ENCODE measurements around the gene SEPTIN7.
"Not testable (repeated sequence)": the region's sequence is repeated elsewhere in the genome, so short reads cannot be mapped to it uniquely, and the experiment has no call there.

Gene SEPTIN7

DNA sequence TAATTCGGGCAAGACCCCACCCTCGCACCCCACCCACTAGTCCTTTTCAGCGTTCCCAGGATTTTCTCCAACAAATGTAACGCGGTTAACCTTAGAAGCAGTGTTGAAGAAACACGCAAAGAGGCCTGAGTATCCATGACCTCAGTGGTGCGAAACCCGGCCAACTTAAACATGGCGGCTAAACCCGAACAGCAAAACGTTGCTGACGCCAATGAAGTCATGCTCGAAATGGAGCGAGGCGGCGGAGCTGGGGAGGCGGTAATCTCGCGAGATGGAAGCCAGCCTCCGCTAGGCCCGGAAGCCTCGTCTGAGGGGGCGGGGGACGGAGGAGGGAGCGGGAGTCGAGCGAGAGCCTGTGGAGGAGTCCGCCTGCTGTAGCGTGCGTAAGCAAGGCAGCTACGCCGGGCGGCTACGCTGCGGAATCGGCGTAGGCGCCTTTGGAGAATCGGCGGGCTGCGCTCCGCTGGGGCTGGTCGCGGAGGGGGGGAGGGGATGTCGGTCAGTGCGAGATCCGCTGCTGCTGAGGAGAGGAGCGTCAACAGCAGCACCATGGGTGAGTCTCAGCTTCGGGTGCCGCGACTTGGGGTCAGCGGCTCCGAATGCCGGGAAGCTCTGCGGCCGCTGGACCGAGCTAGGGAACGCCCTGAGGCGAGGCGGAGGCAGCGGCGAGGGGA is at the start of gene SEPTIN7:
TSS of gene SEPTIN7 (plus strand) at position 340 of the 674 bp plus-strand sequence. CDS start at position 493, 153 bp downstream.
- DNase-seq, result peak; percentile 98

GRCh38 chr7:35752742-35753141 is 48.1 kb upstream of the SEPTIN7 start:
- DNase-seq, result no peak

DNA sequence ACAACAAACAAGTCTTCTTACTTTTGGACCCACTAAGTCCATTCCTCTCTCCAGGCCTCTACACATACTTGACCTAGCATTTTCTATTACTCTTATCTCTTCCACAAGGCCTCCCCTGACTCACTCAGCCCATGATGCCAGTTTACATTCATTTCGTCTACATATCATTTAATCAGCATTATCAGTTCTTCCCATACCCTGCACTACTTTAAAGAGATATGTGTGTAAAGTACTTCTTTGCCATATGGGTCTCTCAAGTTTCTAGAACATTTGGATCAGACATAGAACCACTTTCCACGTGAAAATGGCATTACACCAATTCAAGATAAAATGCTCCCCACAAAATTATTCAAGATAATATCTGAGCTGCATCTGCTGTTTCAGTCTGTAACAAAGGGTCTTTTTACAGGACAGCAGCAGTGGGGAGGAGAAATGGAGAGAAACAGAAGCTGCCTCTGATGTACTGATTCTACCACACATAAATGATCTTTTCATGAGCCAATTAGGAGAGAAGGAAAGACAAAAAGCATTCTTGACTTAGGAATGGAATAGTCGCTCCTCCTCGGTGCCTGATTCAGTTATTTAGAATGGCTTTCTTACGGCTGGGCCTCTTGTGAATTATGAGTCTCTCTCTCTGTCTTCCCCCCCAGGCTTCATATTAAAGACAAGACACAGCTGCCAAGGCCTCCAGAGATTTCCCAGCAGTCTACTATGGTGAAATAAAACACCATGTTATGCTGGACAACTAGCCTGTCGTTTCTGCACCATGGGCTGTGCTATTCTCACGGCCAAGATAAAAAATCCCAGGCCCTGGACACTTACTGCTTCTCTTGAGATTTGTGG is 46.9 kb upstream of the SEPTIN7 start:
- DNase-seq, result no peak

- no peak for DNase-seq
These were observed 46.1 kb upstream of the SEPTIN7 start for GRCh38 chr7:35754741-35755140.

DNA sequence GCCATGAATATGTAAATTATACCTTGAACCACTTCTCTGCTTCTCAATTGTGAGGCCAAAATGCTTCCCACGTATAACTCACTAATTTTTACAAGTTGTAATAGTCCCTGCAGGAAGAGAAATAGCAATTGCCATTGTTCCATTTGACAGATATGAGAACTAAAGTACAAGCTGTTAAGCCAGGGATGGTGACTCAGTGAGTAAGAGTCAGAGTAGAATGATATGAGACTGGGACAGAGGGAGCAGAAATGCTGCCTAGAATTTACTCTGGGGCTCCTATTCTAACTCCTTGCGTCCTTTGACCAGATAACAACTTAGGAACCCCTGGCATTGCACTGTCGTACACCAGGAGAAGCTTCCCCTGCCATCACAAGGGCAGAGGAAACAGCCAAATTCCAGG is 45.1 kb upstream of the SEPTIN7 start:
- DNase-seq, result no peak

GRCh38 chr7:35756453-35756852 is 44.4 kb upstream of the SEPTIN7 start:
- DNase-seq, result not testable (repeated sequence)

GRCh38 chr7:35757574-35757973 is 43.3 kb upstream of the SEPTIN7 start:
- no peak for DNase-seq

DNA sequence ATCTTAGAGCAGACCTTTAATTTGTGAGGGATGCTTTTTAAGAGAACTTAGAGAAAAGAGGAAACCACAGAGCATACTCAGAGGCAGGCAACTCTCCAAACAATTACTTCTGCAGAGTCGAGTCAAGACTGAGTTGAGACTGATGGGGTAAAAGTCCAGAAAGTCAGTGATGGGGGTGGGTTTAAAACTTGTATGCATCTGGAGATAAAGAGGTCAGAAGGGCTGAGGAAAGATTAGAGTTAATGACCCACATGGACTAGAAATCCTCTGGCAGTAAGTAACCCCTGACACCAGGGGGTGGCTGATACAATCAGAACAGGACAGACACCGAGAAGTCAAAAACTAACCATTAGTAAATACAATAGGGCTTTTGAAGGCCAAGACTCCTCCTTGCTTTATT is 42.4 kb upstream of the SEPTIN7 start:
- DNase-seq, result no peak

DNA sequence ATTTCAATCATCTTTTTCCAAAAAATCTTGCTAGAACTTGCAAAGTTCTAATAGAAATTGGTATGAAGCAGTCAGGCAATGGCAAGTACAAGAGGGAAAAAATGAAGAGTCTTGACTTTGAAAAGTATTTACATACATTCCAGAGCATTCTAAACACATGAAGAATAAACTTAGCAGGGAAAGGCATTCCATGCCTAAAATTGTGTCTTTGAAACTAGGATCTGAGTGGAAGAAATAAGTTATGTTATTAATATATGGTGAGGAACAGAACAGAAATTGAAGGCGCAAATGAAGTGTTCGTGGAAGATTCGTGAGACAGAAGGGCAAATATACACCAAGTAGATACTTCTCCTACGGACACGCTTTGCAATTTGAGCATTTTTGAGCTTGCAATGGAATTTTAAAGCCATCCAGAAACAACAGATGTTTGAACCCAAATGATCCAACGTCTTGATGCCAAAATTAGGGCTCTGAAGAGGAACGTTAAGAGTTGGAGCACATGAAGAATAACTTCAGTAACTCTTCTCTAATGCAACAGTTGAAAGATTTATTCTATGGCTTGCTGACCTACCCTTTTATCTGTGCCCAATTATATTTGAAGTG is 40.6 kb upstream of the SEPTIN7 start:
- no peak for DNase-seq

GRCh38 chr7:35761871-35762677 is 38.8 kb upstream of the SEPTIN7 start:
- DNase-seq, result no peak

GRCh38 chr7:35762781-35763180 is 38.1 kb upstream of the SEPTIN7 start:
- DNase-seq, result no peak

DNA sequence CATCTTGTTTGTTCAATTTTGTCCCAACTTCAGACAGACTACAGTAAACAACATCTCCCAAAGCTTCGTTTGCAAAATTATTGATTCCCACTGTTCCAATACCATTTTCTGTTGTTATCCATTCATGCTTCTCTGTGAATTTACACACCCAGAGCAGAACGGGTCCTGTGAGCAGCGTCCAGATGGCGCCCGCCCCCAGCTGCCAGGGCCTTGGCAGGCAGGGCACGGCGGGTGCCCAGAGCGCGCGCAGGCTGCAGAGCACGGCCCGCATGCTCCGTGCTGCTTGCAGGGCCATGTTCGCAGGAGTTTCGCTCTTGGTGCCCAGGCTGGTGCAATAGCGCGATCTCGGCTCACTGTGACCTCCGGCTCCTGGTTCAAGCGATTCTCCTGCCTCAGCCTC is 32.5 kb upstream of the SEPTIN7 start:
- DNase-seq, result no peak

DNA sequence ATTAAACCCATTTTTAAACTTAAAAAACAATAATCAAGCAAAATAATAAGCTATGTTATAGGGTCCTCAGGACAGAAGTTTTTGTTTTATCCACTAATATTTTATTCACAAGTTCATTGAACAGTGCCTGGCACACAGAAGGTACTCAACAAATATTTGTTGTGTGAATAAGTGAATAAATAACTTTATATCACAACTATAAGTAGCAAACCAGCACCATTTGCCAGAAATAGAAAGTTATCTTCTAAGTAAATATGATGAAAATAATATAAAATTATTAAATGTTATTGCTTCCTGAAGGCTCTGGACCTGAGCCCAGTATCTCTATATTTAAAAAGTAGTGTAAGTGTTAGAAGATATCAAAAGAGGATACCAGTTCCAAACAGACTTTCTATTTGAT is 29.1 kb upstream of the SEPTIN7 start:
- DNase-seq, result no peak

DNA sequence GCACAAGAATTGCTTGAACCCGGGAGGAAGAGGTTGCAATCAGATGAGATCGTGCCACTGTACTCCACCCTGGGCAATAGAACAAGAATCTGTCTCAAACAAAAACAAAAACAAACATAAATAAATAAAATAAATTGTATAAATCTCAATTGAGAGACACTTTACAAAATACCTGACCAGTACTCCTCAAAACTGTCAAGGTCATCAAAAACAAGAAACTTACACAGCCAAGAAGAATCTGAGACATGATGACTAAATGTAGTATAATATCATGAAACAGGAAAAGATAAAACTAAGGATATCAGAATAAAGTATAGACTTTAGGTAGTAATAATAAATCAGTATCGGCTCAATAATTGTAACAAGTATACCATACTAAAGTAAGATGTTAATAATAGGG is 26.9 kb upstream of the SEPTIN7 start:
- no peak for DNase-seq

GRCh38 chr7:35776686-35777085 is 24.2 kb upstream of the SEPTIN7 start:
- DNase-seq, result no peak

GRCh38 chr7:35777121-35777520 is 23.7 kb upstream of the SEPTIN7 start:
- no peak for DNase-seq

DNA sequence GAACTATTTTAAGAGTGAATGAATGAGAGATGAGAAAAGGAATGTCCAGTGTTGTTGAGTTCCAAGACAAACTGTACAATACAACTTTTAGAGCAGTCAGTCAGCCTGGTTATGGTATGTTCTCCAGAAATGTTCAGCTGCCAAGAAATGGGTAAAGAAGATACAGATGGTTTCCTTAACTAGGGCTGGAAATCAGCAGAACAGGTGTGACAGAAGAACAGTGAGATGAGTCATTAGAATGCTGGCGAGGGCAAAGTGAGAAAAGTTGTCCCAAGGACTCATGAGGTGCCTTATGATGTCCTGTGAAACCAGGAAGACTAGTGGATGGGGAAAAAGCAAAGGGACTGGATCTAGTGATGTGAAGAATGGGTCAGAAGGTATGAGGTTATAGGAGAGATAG is 20.8 kb upstream of the SEPTIN7 start:
- DNase-seq, result no peak

DNA sequence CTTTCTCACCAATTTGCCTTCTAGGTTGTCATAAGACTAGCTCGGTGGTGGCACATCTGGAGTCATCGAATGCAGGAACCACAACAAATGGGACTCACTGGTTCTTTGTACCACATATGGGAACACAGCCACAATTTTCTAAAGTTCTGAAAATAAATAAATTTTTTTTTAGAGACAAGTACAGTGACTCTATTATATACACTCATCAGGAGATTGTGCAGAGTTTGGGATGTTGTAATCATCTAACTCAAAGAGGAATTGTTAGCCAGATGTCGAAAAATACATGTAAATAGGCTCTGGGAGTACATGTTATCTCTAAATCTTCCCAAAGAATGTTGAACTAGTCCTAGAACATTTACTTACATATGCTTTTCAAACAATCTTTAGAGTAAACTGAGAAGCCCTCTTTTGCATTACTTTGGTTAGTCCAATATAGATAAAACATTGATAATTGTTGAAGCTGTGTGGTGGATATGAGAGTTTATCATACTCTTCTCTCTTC is 19.6 kb upstream of the SEPTIN7 start:
- DNase-seq, result no peak

DNA sequence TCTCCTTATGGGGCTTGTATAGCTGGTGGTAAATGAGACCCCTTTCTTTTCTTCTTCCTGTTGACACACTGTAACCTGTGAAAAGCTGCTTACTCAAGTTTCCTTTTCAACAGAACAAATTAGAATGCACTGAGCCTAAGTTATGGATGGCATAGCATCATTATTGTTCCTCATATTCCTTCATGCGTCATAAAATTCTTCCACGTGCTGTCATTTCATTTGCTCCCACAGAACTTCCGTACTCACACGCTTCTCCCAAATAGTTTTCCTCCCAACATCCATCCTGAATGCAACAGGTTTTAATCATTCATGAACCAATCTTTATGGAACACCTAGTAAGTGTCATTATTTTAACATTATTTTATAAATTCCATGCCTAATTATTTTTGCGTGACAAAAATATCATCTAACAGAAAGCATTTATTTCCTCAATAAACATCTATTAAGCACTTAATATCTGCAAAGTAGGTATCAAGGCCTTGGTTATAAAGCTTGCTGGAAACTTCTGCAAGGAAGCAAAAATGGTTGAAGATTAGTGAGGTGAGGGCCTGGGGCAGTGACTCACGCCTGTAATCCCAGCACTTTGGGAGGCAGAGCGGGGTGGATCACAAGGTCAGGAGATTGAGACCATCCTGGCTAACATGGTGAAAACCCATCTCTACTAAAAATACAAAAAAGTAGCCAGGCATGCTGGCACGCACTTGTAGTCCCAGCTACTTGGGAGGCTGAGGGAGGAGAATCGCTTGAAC is 18.9 kb upstream of the SEPTIN7 start:
- DNase-seq, result no peak

GRCh38 chr7:35784332-35784731 is 16.5 kb upstream of the SEPTIN7 start:
- DNase-seq, result no peak

DNA sequence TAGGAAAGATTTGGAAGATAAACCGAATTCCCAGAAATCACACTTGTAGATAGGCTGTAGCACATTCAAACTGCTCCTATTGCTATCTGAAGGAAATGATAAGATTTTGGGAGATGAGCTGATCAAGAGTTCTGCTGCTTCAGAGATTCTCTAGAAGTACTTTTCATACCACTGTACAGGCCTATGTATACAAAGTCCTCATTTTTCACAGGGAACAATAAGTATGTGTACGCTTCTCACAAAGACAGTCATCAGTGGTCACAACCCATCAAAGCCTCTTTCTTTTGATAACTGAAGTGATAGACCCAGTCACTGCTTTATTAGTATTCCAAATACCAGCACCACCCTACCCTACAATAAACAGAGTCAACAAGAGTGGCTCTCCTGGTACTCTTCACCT is 15.6 kb upstream of the SEPTIN7 start:
- DNase-seq, result no peak

GRCh38 chr7:35787925-35788324 is 12.9 kb upstream of the SEPTIN7 start:
- DNase-seq, result no peak
